PC-3 (cell line): ENCODE measurements around the gene EEF1E1. TPM values are rescaled to one million over a fixed set of nuclear protein-coding genes. Genes with fewer than 3 reads are reported as not detected.

Source experiments
- ATAC-seq: fragments of 200-7000 bp; cut with Tn5 transposase; 2 replicates; pipeline ENCODE4 v1.9.1; 2020; ENCODE audit warnings: mild to moderate bottlenecking, moderate library complexity
- BruUV-seq: library from RNA; stranded (reverse); fragments of 400-500 nt; replicated peaks from 2 replicates; lab custom pipeline; 2021; lab: Mats Ljungman, UMichigan
- CTCF ChIA-PET: fragments of 300-600 bp; sonication (Branson Sonifier 250); formaldehyde crosslinking; loops from one replicate; lab custom pipeline; 2022; ENCODE audit warnings: antibody characterized with exemption; lab: Charles Lee
- POLR2A ChIA-PET: fragments of 300-600 bp; sonication (Branson Sonifier 250); formaldehyde crosslinking; loops from one replicate; lab custom pipeline; 2022; ENCODE audit warnings: antibody characterized with exemption; ENCODE audit not compliant: unreplicated experiment; lab: Charles Lee
- DNase-seq: peaks from one replicate; pipeline ENCODE4 v3.0.0-alpha.2; 2015
- H2AFZ ChIP-seq: fragments of 300-600 bp; sonication (generic); 2 replicates; pipeline ENCODE4 v1.6.0; 2016; ENCODE audit warnings: antibody characterized with exemption, low read length
- H3F3A ChIP-seq: fragments of 300-600 bp; sonication (generic); one replicate; pipeline ENCODE4 v1.6.0; 2017; ENCODE audit warnings: antibody characterized with exemption, low read length, control low read depth, mild to moderate bottlenecking; ENCODE audit not compliant: unreplicated experiment
- H3K27ac ChIP-seq: fragments of 300-600 bp; sonication (generic); 2 replicates; pipeline ENCODE4 v1.5.1; 2016; ENCODE audit warnings: mild to moderate bottlenecking, low read length
- H3K27me3 ChIP-seq: fragments of 300-600 bp; sonication (generic); 2 replicates; pipeline ENCODE4 v1.6.1; 2016; ENCODE audit warnings: low read length, mixed read lengths
- H3K36me3 ChIP-seq: fragments of 300-600 bp; sonication (generic); 2 replicates; pipeline ENCODE4 v1.6.1; 2016; ENCODE audit warnings: low read depth, mixed run types, low read length, mixed read lengths
- H3K4me1 ChIP-seq: fragments of 300-600 bp; sonication (generic); 2 replicates; pipeline ENCODE4 v1.5.1; 2016; ENCODE audit warnings: low read length; ENCODE audit not compliant: insufficient read depth
- H3K4me2 ChIP-seq: fragments of 300-600 bp; sonication (generic); 2 replicates; pipeline ENCODE4 v1.6.0; 2016; ENCODE audit warnings: low read length
- H3K4me3 ChIP-seq: fragments of 300-600 bp; sonication (generic); 2 replicates; pipeline ENCODE4 v1.5.1; 2016; ENCODE audit warnings: mild to moderate bottlenecking, low read length, mixed read lengths
- H3K79me2 ChIP-seq: fragments of 300-600 bp; sonication (generic); 2 replicates; pipeline ENCODE4 v1.6.1; 2017; ENCODE audit warnings: low read length, mixed read lengths
- H3K9ac ChIP-seq: fragments of 300-600 bp; sonication (generic); 2 replicates; pipeline ENCODE4 v1.6.0; 2016; ENCODE audit warnings: mild to moderate bottlenecking, low read length
- H3K9me2 ChIP-seq: fragments of 300-600 bp; sonication (generic); replicated peaks from 2 replicates; pipeline ENCODE4 v1.6.1; 2016; ENCODE audit warnings: mixed run types, low read length, mixed read lengths
- H3K9me3 ChIP-seq: fragments of 300-600 bp; sonication (generic); 2 replicates; pipeline ENCODE4 v1.6.1; 2016; ENCODE audit warnings: low read length, mixed read lengths
- H4K20me1 ChIP-seq: fragments of 300-600 bp; sonication (generic); 2 replicates; pipeline ENCODE4 v1.6.1; 2016; ENCODE audit warnings: low read length, mixed read lengths
- CTCF ChIP-seq: fragments of 300-600 bp; sonication (generic); conservative IDR thresholded peaks from 2 replicates; pipeline ENCODE4 v1.5.1; 2017; ENCODE audit warnings: antibody characterized with exemption, low read depth, mild to moderate bottlenecking, low read length
- EZH2 ChIP-seq: fragments of 300-600 bp; sonication (generic); IDR thresholded peaks from one replicate; pipeline ENCODE4 v1.6.1; 2017; ENCODE audit warnings: antibody characterized with exemption, mild to moderate bottlenecking, low read length; ENCODE audit not compliant: unreplicated experiment
- EZH2phosphoT487 ChIP-seq: fragments of 300-600 bp; sonication (generic); IDR thresholded peaks from 2 replicates; pipeline ENCODE4 v1.6.1; 2018; ENCODE audit warnings: mild to moderate bottlenecking, antibody characterized with exemption, low read length, borderline replicate concordance
- intact Hi-C: fragments of 100-400 bp; cut with micrococcal nuclease; formaldehyde crosslinking; loops from 2 replicates; pipeline ENCODE4 v1.9.0; 2023
- total RNA-seq: library from RNA; depleted of rRNA; stranded (reverse); fragments of >200 nt; gene quantifications from 2 replicates; pipeline ENCODE4 v1.2.3, GENCODE V29; 2014

EEF1E1 gene
- total RNA-seq, 1 experiment from 2014 or later: 72.6 TPM

GRCh38 chr6:8090650-8091049 is 11.7 kb downstream of the EEF1E1 start:
- Histone ChIP-seq H3K4me3 (no peak overlapping the region), H3K27ac (no peak overlapping the region), H3K79me2 (peaks cover 45% of the 10 kb centered on the region), H3K27me3 (no peaks in the 10 kb centered on the region), H3K36me3 (peaks cover 63% of the 10 kb centered on the region), H3K9ac (no peak overlapping the region), H4K20me1 (no peaks in the 10 kb centered on the region), H3K4me2 (no peak overlapping the region), H3K9me2 (no peaks in the 10 kb centered on the region), H3K4me1 (peaks cover 6% of the 10 kb centered on the region), H3F3A (no peaks in the 10 kb centered on the region), H3K9me3 (no peaks in the 10 kb centered on the region), H2AFZ (no peak overlapping the region)
- no TSS peak for BruUV-seq
- no peak for TF ChIP-seq CTCF
- TF ChIP-seq EZH2: no peak
- TF ChIP-seq EZH2phosphoT487: no peak
- ATAC-seq (no peak), DNase-seq (no peak)
- intact Hi-C loops: no loop called here
- CTCF ChIA-PET: no interaction called here
- POLR2A ChIA-PET: no interaction called here

- DNase-seq: no peak
- Histone ChIP-seq H4K20me1 (peaks cover 3% of the 10 kb centered on the region; the same call in 1 of the 2 replicates), H3K36me3 (peaks cover 48% of the 10 kb centered on the region), H3F3A (peaks cover 3% of the 10 kb centered on the region), H3K9me3 (no peaks in the 10 kb centered on the region), H3K27ac (no peak overlapping the region), H3K79me2 (peaks cover 38% of the 10 kb centered on the region), H3K4me1 (peaks cover 23% of the 10 kb centered on the region), H3K4me2 (no peak overlapping the region), H3K9ac (no peak overlapping the region), H3K9me2 (no peaks in the 10 kb centered on the region), H3K4me3 (no peak overlapping the region), H2AFZ (no peak overlapping the region), H3K27me3 (no peaks in the 10 kb centered on the region)
- ATAC-seq: no peak
- BruUV-seq: no TSS peak
- TF ChIP-seq EZH2 (no peak), CTCF (no peak)
- intact Hi-C loops: no loop called here
- ChIA-PET POLR2A (interaction anchor here (0.6 kb wide), 1 partner anchor 9 kb away, joined by 7 read pairs; no protein-coding TSS in a partner anchor), CTCF (no interaction called here)
Measured at GRCh38 chr6:8088886-8089285, 13.5 kb downstream of the EEF1E1 start.

GRCh38 chr6:8087870-8088754 is 14.2 kb downstream of the EEF1E1 start:
- Histone ChIP-seq H3K4me3 (no peak overlapping the region), H3K4me1 (peaks cover 29% of the 10 kb centered on the region), H3K9me2 (no peaks in the 10 kb centered on the region), H3K27ac (no peak overlapping the region), H4K20me1 (peaks cover 3% of the 10 kb centered on the region; the same call in 1 of the 2 replicates), H3K4me2 (no peak overlapping the region), H2AFZ (no peak overlapping the region), H3K36me3 (peaks cover 44% of the 10 kb centered on the region), H3K9me3 (no peaks in the 10 kb centered on the region), H3F3A (peaks cover 6% of the 10 kb centered on the region), H3K9ac (no peak overlapping the region), H3K27me3 (no peaks in the 10 kb centered on the region), H3K79me2 (peaks cover 34% of the 10 kb centered on the region)
- no TSS peak for BruUV-seq
- intact Hi-C loops: no loop called here
- ATAC-seq (no peak), DNase-seq (no peak)
- ChIA-PET CTCF (no interaction called here), POLR2A (no interaction called here)
- TF ChIP-seq CTCF (no peak), EZH2 (no peak), EZH2phosphoT487 (no peak)
